ENCODE measurements around the gene ZNF471. TPM values are rescaled to one million over a fixed set of nuclear protein-coding genes. Genes with fewer than 3 reads are reported as not detected.

ZNF471 gene
- total RNA-seq, result 1 to 10 TPM; 1.1 to 3.6 (median 2.2) TPM
- long read RNA-seq, result 0 reads

GRCh38 chr19:56507446-56508289 is at the start of gene ZNF471:
Gene ZNF471, plus strand, starts transcription at chr19:56507855. Its CDS starts 3,717 bp downstream, at chr19:56511572.
- Histone ChIP-seq H3K4me3 (peak within 1 kb of the TSS; percentile 53 to 73 (median 58)), H3K27ac (peak within 1 kb of the TSS; percentile 88 to 96 (median 94)), H3K27me3 (no peaks in the 10 kb centered on the region), H3K4me1 (peaks cover 0 to 4% (median 0%) of the 10 kb centered on the region in 4 donors), H3K36me3 (no peaks in the 10 kb centered on the region), H3K9me3 (peaks cover 0 to 24% (median 2%) of the 10 kb centered on the region in 4 donors)
- DNase-seq (peak; percentile 96 to 99 (median 98)), ATAC-seq (peak; percentile 100)
- intact Hi-C loops (cut with DNase I), result no loop called here
- no peak for TF ChIP-seq CTCF (IDR thresholded peaks at IDR 0.05)
- TF ChIP-seq POLR2A (IDR thresholded peaks at IDR 0.05), result no peak
- 5% methylated on average over 23 of the region's 74 CpGs for WGBS (ENCODE audit: insufficient coverage, low coverage, low lambda C conversion rate, missing lambda C conversion rate)

GRCh38 chr19:56474308-56474707 is 33.3 kb upstream of the ZNF471 start:
- Histone ChIP-seq H3K27ac (no peak overlapping the region), H3K4me1 (no peaks in the 10 kb centered on the region), H3K4me3 (no peak overlapping the region), H3K9me3 (peaks cover 0 to 10% (median 1%) of the 10 kb centered on the region in 4 donors), H3K27me3 (no peaks in the 10 kb centered on the region), H3K36me3 (peaks cover 0 to 14% (median 0%) of the 10 kb centered on the region in 4 donors)
- 48% methylated on average over 3 of the region's 3 CpGs for WGBS (ENCODE audit: insufficient coverage, low coverage, low lambda C conversion rate, missing lambda C conversion rate)
- no peak for DNase-seq
- no peak for ATAC-seq
- TF ChIP-seq CTCF (IDR thresholded peaks at IDR 0.05) (no peak), POLR2A (IDR thresholded peaks at IDR 0.05) (no peak)
- intact Hi-C loops (cut with DNase I), result no loop called here

- no peak for TF ChIP-seq POLR2A (IDR thresholded peaks at IDR 0.05)
- TF ChIP-seq CTCF (IDR thresholded peaks at IDR 0.05), result no peak
- H3K36me3 ChIP-seq, result peaks cover 0 to 11% (median 0%) of the 10 kb centered on the region in 4 donors
- peaks cover 0 to 10% (median 1%) of the 10 kb centered on the region in 4 donors for H3K9me3 ChIP-seq
- no peaks in the 10 kb centered on the region for H3K27me3 ChIP-seq
- H3K4me3 ChIP-seq, result no peak overlapping the region
- ATAC-seq (no peak), DNase-seq (no peak)
- H3K27ac ChIP-seq, result no peak overlapping the region
- intact Hi-C loops (cut with DNase I), result no loop called here
- H3K4me1 ChIP-seq, result no peaks in the 10 kb centered on the region
- 88% methylated on average over 4 of the region's 10 CpGs for WGBS (ENCODE audit: insufficient coverage, low coverage, low lambda C conversion rate, missing lambda C conversion rate)
Measured at GRCh38 chr19:56476093-56476492, 31.6 kb upstream of the ZNF471 start.

GRCh38 chr19:56476651-56477428 is 30.8 kb upstream of the ZNF471 start, which contains the start of gene ZNF667:
Gene ZNF667, minus strand, starts transcription at chr19:56477345. Its CDS starts 14,975 bp downstream, at chr19:56462370.
- H3K4me1 ChIP-seq, result no peaks in the 10 kb centered on the region
- H3K27me3 ChIP-seq, result no peaks in the 10 kb centered on the region
- peak within 1 kb of the TSS; percentile 9 to 16 (median 13) for H3K27ac ChIP-seq
- 14% methylated on average over 13 of the region's 69 CpGs for WGBS (ENCODE audit: insufficient coverage, low coverage, low lambda C conversion rate, missing lambda C conversion rate)
- peak within 1 kb of the TSS; percentile 32 to 69 (median 47) for H3K4me3 ChIP-seq
- H3K9me3 ChIP-seq, result peaks cover 0 to 11% (median under 1%) of the 10 kb centered on the region in 4 donors
- intact Hi-C loops (cut with DNase I), result no loop called here
- TF ChIP-seq POLR2A (IDR thresholded peaks at IDR 0.05), result no peak
- TF ChIP-seq CTCF (IDR thresholded peaks at IDR 0.05), result no peak
- ATAC-seq (no peak), DNase-seq (peak in 1 of 3 donors; percentile 45)
- peaks cover 0 to 6% (median 0%) of the 10 kb centered on the region in 4 donors for H3K36me3 ChIP-seq

All from right lobe of liver (tissue), 6 donors.